SKM-1 treated with dmso at 0.1 percent for 144 hours (cell line): ENCODE data around the gene SLC37A1.

ENCODE experiments used
- DNase-seq: peaks from one replicate; lab custom pipeline; 2025; ENCODE audit not compliant: unreplicated experiment; lab: John Stamatoyannopoulos, UW

SLC37A1 gene

GRCh38 chr21:42572906-42573495 is 59.3 kb downstream of the SLC37A1 start:
- DNase-seq, result no peak

GRCh38 chr21:42574234-42575027 is 60.8 kb downstream of the SLC37A1 start:
- DNase-seq, result no peak

GRCh38 chr21:42575111-42575510 is 61.5 kb downstream of the SLC37A1 start:
- DNase-seq, result no peak

- DNase-seq, result no peak
Observed at GRCh38 chr21:42576639-42577038, 63.0 kb downstream of the SLC37A1 start.

GRCh38 chr21:42578034-42578433 is 64.4 kb downstream of the SLC37A1 start:
- no peak for DNase-seq

- DNase-seq, result no peak
Observed at GRCh38 chr21:42578761-42579415, 65.2 kb downstream of the SLC37A1 start.

- DNase-seq, result no peak
Observed at GRCh38 chr21:42579456-42580075, 65.9 kb downstream of the SLC37A1 start.

- DNase-seq, result no peak
Observed at GRCh38 chr21:42580076-42580792, 66.6 kb downstream of the SLC37A1 start.

- DNase-seq, result no peak
Observed at GRCh38 chr21:42580793-42581321, 67.2 kb downstream of the SLC37A1 start.

- no peak for DNase-seq
Observed at GRCh38 chr21:42581336-42581992, 67.8 kb downstream of the SLC37A1 start.

- DNase-seq, result no peak
Observed at GRCh38 chr21:42581993-42582786, 68.5 kb downstream of the SLC37A1 start.

- DNase-seq, result no peak
Observed at GRCh38 chr21:42582787-42583476, 69.3 kb downstream of the SLC37A1 start.

GRCh38 chr21:42583477-42584295 is 70.0 kb downstream of the SLC37A1 start:
- DNase-seq, result no peak

GRCh38 chr21:42584296-42584641 is 70.6 kb downstream of the SLC37A1 start:
- DNase-seq, result no peak

- DNase-seq, result no peak
Observed at GRCh38 chr21:42585881-42586280, 72.2 kb downstream of the SLC37A1 start.

- DNase-seq, result no peak
Observed at GRCh38 chr21:42586406-42586805, 72.8 kb downstream of the SLC37A1 start.

GRCh38 chr21:42587036-42587435 is 73.4 kb downstream of the SLC37A1 start:
- no peak for DNase-seq
